SK-N-SH treated with all-trans-retinoic acid at 6 μM for 48 hours (cell line): ENCODE measurements around the gene ADIPOR2.

Experiments
- ATAC-seq: fragments of 200-7000 bp; cut with Tn5 transposase; 3 replicates; pipeline ENCODE4 v1.9.1; 2020; ENCODE audit warnings: mild to moderate bottlenecking, moderate library complexity
- ARNTL ChIP-seq: fragments of 450-650 bp; formaldehyde crosslinking; IDR thresholded peaks from 2 replicates; pipeline ENCODE4 v1.5.0; 2020; ENCODE audit warnings: low read depth, mild to moderate bottlenecking, moderate library complexity, borderline replicate concordance
- BACH2 ChIP-seq: fragments of 250-450 bp; sonication (Bioruptor Pico); IDR thresholded peaks from 2 replicates; pipeline ENCODE4 v1.9.0; 2021; ENCODE audit warnings: mild to moderate bottlenecking, borderline replicate concordance
- CREB5 ChIP-seq: fragments of 250-450 bp; sonication (Bioruptor Pico); IDR thresholded peaks from 2 replicates; pipeline ENCODE4 v1.5.1; 2020; ENCODE audit warnings: low read depth, mild to moderate bottlenecking, moderate library complexity
- CSDC2 ChIP-seq: fragments of 250-450 bp; sonication (Bioruptor Pico); IDR thresholded peaks from 2 replicates; pipeline ENCODE4 v1.5.0; 2020; ENCODE audit warnings: mild to moderate bottlenecking, moderate library complexity
- CSRNP3 ChIP-seq: fragments of 250-450 bp; sonication (Bioruptor Pico); IDR thresholded peaks from 2 replicates; pipeline ENCODE4 v1.5.1; 2021; ENCODE audit warnings: mild to moderate bottlenecking, moderate library complexity
- ESRRG ChIP-seq: fragments of 250-450 bp; sonication (Bioruptor Pico); IDR thresholded peaks from 2 replicates; pipeline ENCODE4 v1.6.1; 2021; ENCODE audit warnings: mild to moderate bottlenecking
- GLIS3 ChIP-seq: fragments of 250-450 bp; sonication (Bioruptor Pico); IDR thresholded peaks from 2 replicates; pipeline ENCODE4 v1.5.0; 2020; ENCODE audit warnings: mild to moderate bottlenecking, moderate library complexity
- ISL1 ChIP-seq: fragments of 250-450 bp; sonication (Bioruptor Pico); IDR thresholded peaks from 2 replicates; pipeline ENCODE4 v2.1.2; 2022; ENCODE audit warnings: mild to moderate bottlenecking, moderate library complexity
- PATZ1 ChIP-seq: fragments of 250-450 bp; sonication (Bioruptor Pico); IDR thresholded peaks from 2 replicates; pipeline ENCODE4 v1.8.0; 2020; ENCODE audit warnings: mild to moderate bottlenecking, moderate library complexity, borderline replicate concordance
- POU6F1 ChIP-seq: fragments of 250-450 bp; sonication (Bioruptor Pico); IDR thresholded peaks from 2 replicates; pipeline ENCODE4 v1.8.0; 2021; ENCODE audit warnings: low read depth, mild to moderate bottlenecking, moderate library complexity, borderline replicate concordance
- PPARA ChIP-seq: fragments of 250-450 bp; sonication (Bioruptor Pico); IDR thresholded peaks from 2 replicates; pipeline ENCODE4 v1.5.0; 2020; ENCODE audit warnings: mild to moderate bottlenecking, borderline replicate concordance
- RARB ChIP-seq: fragments of 250-450 bp; sonication (Bioruptor Pico); IDR thresholded peaks from 2 replicates; pipeline ENCODE4 v1.8.0; 2021; ENCODE audit warnings: mild to moderate bottlenecking, moderate library complexity
- SNAI2 ChIP-seq: fragments of 250-450 bp; sonication (Bioruptor Pico); IDR thresholded peaks from 2 replicates; pipeline ENCODE4 v1.5.0; 2020; ENCODE audit warnings: mild to moderate bottlenecking, moderate library complexity
- TCF4 ChIP-seq: fragments of 250-450 bp; sonication (Bioruptor Pico); IDR thresholded peaks from 2 replicates; pipeline ENCODE4 v1.8.0; 2021; ENCODE audit warnings: mild to moderate bottlenecking, moderate library complexity, borderline replicate concordance
- TOX ChIP-seq: fragments of 250-450 bp; sonication (Bioruptor Pico); IDR thresholded peaks from 2 replicates; pipeline ENCODE4 v1.8.0; 2021; ENCODE audit warnings: mild to moderate bottlenecking, moderate library complexity, borderline replicate concordance
- TSHZ2 ChIP-seq: fragments of 250-450 bp; sonication (Bioruptor Pico); IDR thresholded peaks from 2 replicates; pipeline ENCODE4 v1.5.0; 2020; ENCODE audit warnings: mild to moderate bottlenecking, moderate library complexity
- ZC3H10 ChIP-seq: fragments of 250-450 bp; sonication (Bioruptor Pico); IDR thresholded peaks from 2 replicates; pipeline ENCODE4 v1.5.1; 2021; ENCODE audit warnings: mild to moderate bottlenecking, moderate library complexity
- ZFP30 ChIP-seq: fragments of 450-650 bp; formaldehyde crosslinking; IDR thresholded peaks from 2 replicates; pipeline ENCODE4 v1.5.0; 2022; ENCODE audit warnings: mild to moderate bottlenecking, moderate library complexity
- ZNF565 ChIP-seq: fragments of 450-650 bp; formaldehyde crosslinking; conservative IDR thresholded peaks from 2 replicates; pipeline ENCODE4 v1.5.0; 2020; ENCODE audit warnings: low read depth, mild to moderate bottlenecking, moderate library complexity
- ZNF70 ChIP-seq: fragments of 450-650 bp; formaldehyde crosslinking; IDR thresholded peaks from 2 replicates; pipeline ENCODE4 v1.5.0; 2020; ENCODE audit warnings: mild to moderate bottlenecking, moderate library complexity
- ZNF8 ChIP-seq: fragments of 450-650 bp; formaldehyde crosslinking; IDR thresholded peaks from 2 replicates; pipeline ENCODE4 v1.5.0; 2020; ENCODE audit warnings: mild to moderate bottlenecking, moderate library complexity

Gene ADIPOR2

GRCh38 chr12:1744932-1745331, 54.1 kb downstream of the ADIPOR2 start:
- TF ChIP-seq GLIS3 (no peak), BACH2 (CRISPR knock-in tag) (no peak), POU6F1 (no peak), ZNF565 (no peak), RARB (CRISPR knock-in tag) (no peak), CSDC2 (CRISPR knock-in tag) (no peak), PATZ1 (no peak), ZFP30 (CRISPR knock-in tag) (no peak), ISL1 (CRISPR knock-in tag) (no peak), PPARA (CRISPR knock-in tag) (no peak), CSRNP3 (CRISPR knock-in tag) (no peak), TCF4 (no peak), ZNF70 (CRISPR knock-in tag) (no peak), TSHZ2 (CRISPR knock-in tag) (no peak), ARNTL (no peak), ZNF8 (CRISPR knock-in tag) (no peak), ZC3H10 (CRISPR knock-in tag) (no peak), SNAI2 (CRISPR knock-in tag) (no peak), ESRRG (no peak)

GRCh38 chr12:1747609-1748008, 56.7 kb downstream of the ADIPOR2 start:
- TF ChIP-seq ZNF70 (CRISPR knock-in tag) (no peak), ARNTL (no peak), TOX (CRISPR knock-in tag) (no peak), ESRRG (no peak), GLIS3 (no peak), BACH2 (CRISPR knock-in tag) (no peak), ZNF565 (no peak), ISL1 (CRISPR knock-in tag) (no peak), POU6F1 (no peak), CREB5 (CRISPR knock-in tag) (no peak), CSDC2 (CRISPR knock-in tag) (no peak), SNAI2 (CRISPR knock-in tag) (no peak), RARB (CRISPR knock-in tag) (no peak), ZC3H10 (CRISPR knock-in tag) (no peak)
- ATAC-seq = no peak

More at GRCh38 chr12:1744932-1745331, 54.1 kb downstream of the ADIPOR2 start:
- no peak for ATAC-seq
